ENCODE data around the gene KRT78.
"Not testable (repeated sequence)": the region's sequence is repeated elsewhere in the genome, so short reads cannot be mapped to it uniquely, and the experiment has no call there.

The KRT78 gene

GRCh38 chr12:52848661-52849255 lies at the start of gene KRT78:
KRT78 (minus strand) TSS chr12:52848994; CDS start chr12:52848930, 64 bp downstream.
- ATAC-seq (no peak), DNase-seq (no peak)

GRCh38 chr12:52896190-52897100 lies 47.7 kb upstream of the KRT78 start:
- no peak for DNase-seq
- no peak for ATAC-seq

- ATAC-seq (no peak), DNase-seq (no peak)
These were observed 47.0 kb upstream of the KRT78 start for GRCh38 chr12:52895726-52896189.

GRCh38 chr12:52892974-52893373 lies 44.2 kb upstream of the KRT78 start:
- DNase-seq, result no peak
- ATAC-seq, result no peak

- ATAC-seq (no peak), DNase-seq (no peak)
These were observed 43.5 kb upstream of the KRT78 start for GRCh38 chr12:52892207-52892852.

- no peak for ATAC-seq
- DNase-seq, result no peak
These were observed 42.2 kb upstream of the KRT78 start for GRCh38 chr12:52891044-52891443.

GRCh38 chr12:52890417-52890816 lies 41.6 kb upstream of the KRT78 start:
- DNase-seq (no peak), ATAC-seq (no peak)

GRCh38 chr12:52884526-52885293 lies 35.9 kb upstream of the KRT78 start:
- ATAC-seq, result peak; percentile 65

GRCh38 chr12:52880499-52880898 lies 31.7 kb upstream of the KRT78 start:
- ATAC-seq, DNase-seq: not testable (repeated sequence)

More at GRCh38 chr12:52884526-52885293, 35.9 kb upstream of the KRT78 start:
- peak; percentile 87 for DNase-seq

GRCh38 chr12:52879394-52880351 lies 30.9 kb upstream of the KRT78 start:
- DNase-seq, result peak; percentile 78
- ATAC-seq, result peak; percentile 86

- ATAC-seq (no peak), DNase-seq (no peak)
These were observed 30.0 kb upstream of the KRT78 start for GRCh38 chr12:52878507-52879393.

- ATAC-seq, result no peak
- DNase-seq, result no peak
These were observed 28.4 kb upstream of the KRT78 start for GRCh38 chr12:52877242-52877641.

GRCh38 chr12:52876372-52876771 lies 27.6 kb upstream of the KRT78 start:
- ATAC-seq, result no peak
- DNase-seq, result no peak

GRCh38 chr12:52874573-52875435 lies 26.0 kb upstream of the KRT78 start:
- ATAC-seq, result no peak
- no peak for DNase-seq

GRCh38 chr12:52873832-52874572 lies 25.2 kb upstream of the KRT78 start:
- peak; percentile 85 for ATAC-seq
- peak; percentile 66 for DNase-seq

- no peak for ATAC-seq
- DNase-seq, result no peak
These were observed 24.7 kb upstream of the KRT78 start for GRCh38 chr12:52873513-52873831.

GRCh38 chr12:52872644-52873389 lies 24.0 kb upstream of the KRT78 start:
- DNase-seq, result no peak
- no peak for ATAC-seq
